Esophagus (tissue), 2 donors: ENCODE measurements around the gene JUP. TPM values are rescaled to one million over a fixed set of nuclear protein-coding genes. Genes with fewer than 3 reads are reported as not detected.
A peak's percentile ranks its signal among the peaks of the same experiment; 100 is the strongest.

ENCODE experiments used
- H3K27ac ChIP-seq, 2 donors: one replicate each; pipeline ENCODE4 v1.5.1; 2013; ENCODE audit warnings: low read depth in 2 of 2, mild to moderate bottlenecking in 2 of 2, inconsistent platforms in 1 of 2, low read length in 1 of 2, moderate library complexity in 1 of 2
- H3K27me3 ChIP-seq, 2 donors: one replicate each; pipeline ENCODE4 v1.6.1; 2013; ENCODE audit warnings: low read length in 2 of 2, control low read depth in 1 of 2, mild to moderate bottlenecking in 1 of 2; ENCODE audit not compliant: insufficient read depth in 2 of 2, control insufficient read depth in 1 of 2
- H3K36me3 ChIP-seq, 2 donors: one replicate each; pipeline ENCODE4 v1.6.1; 2013; ENCODE audit warnings: low read length in 1 of 2; ENCODE audit not compliant: control insufficient read depth in 2 of 2, insufficient read depth in 2 of 2
- H3K4me1 ChIP-seq, 2 donors: one replicate each; pipeline ENCODE4 v1.6.1; 2013; ENCODE audit warnings: low read length in 1 of 2; ENCODE audit not compliant: control insufficient read depth in 2 of 2, insufficient read depth in 2 of 2
- H3K4me3 ChIP-seq, 2 donors: one replicate each; pipeline ENCODE4 v1.5.1; 2013; ENCODE audit warnings: low read length in 2 of 2, mild to moderate bottlenecking in 2 of 2, low read depth in 1 of 2, moderate library complexity in 1 of 2
- H3K9me3 ChIP-seq, 2 donors: one replicate each; pipeline ENCODE4 v1.6.1; 2013; ENCODE audit warnings: mild to moderate bottlenecking in 2 of 2, low read depth in 1 of 2, low read length in 1 of 2, moderate library complexity in 1 of 2; ENCODE audit not compliant: control insufficient read depth in 2 of 2, insufficient read depth in 1 of 2
- WGBS, 2 donors: extraction: QIAGEN DNeasy Blood & Tissue Kit; methylation state at CpG; one replicate each; pipeline ENCODE4 v1.1.7; 2013; 5-methylcytosine and 5-hydroxymethylcytosine counted together
- polyA plus RNA-seq, 2 donors: library from polyadenylated mRNA; stranded (reverse); fragments of 200-250 nt; gene quantifications; one replicate each; pipeline ENCODE4 v1.2.3, GENCODE V29; 2013
- donor health status: healthy with polysubstance abuse.
- donor health status: Bipolar disorder and iron deficiency.

JUP gene
- polyA plus RNA-seq, 2 donors = 445 to 752 TPM

DNA sequence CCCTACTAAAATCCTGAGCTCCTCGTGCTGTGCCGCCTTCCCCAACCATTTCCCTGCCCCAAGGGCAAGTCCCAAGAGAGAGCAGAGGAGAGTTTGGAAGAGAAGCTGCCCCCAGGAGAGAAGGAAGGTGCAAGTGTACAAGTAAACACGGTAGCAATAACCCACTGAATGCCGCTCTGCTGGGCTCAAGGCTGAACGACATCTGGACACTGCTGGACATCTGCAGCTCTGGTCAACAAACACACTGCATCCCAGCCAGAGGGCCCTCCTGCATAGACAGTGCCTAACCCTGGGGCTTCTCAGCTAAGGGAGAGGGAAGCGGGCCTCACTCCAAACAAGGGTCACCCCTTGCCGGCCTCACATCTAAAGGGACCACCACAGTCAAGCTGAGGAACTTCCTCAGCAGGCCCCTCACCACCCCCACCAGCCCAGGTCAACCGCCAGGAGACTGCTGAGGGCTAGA lies 12.7 kb downstream of the JUP start:
- Histone ChIP-seq H3K27me3 (no peaks in the 10 kb centered on the region), H3K27ac (peak overlapping the region; percentile 96 to 99), H3K36me3 (peaks cover 0 to 41% of the 10 kb centered on the region in 2 donors), H3K9me3 (no peaks in the 10 kb centered on the region), H3K4me1 (peaks cover 15 to 51% of the 10 kb centered on the region in 2 donors), H3K4me3 (peak overlapping the region; percentile 12 to 14)
- WGBS, 2 donors = 43 to 45% methylated on average over 8 of the region's 8 CpGs

DNA sequence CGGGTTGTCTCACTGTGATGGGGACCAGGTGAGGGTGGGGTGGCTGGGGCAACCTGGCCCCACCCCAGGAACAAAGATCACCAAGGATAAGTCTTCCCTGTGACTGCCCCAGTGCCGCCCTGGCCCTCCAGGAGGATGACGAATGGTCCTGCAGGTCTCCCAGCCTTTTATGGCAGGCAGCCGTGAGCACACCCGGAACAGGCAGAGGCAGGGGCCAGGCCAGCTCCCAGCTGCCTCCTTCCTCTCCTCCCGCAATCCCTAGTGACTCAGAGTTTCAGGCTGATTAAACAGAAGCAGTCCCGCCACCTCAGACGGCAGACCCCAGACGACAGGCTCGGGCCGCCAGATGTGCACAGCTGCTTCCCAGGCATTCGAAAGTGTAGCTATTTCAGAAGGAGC lies 13.3 kb downstream of the JUP start:
- 20 to 22% methylated on average over 12 of the region's 12 CpGs for WGBS, 2 donors
- Histone ChIP-seq H3K36me3 (peaks cover 0 to 44% of the 10 kb centered on the region in 2 donors), H3K4me3 (peak overlapping the region in 1 of 2 donors; percentile 14), H3K4me1 (peaks cover 15 to 51% of the 10 kb centered on the region in 2 donors), H3K9me3 (no peaks in the 10 kb centered on the region), H3K27me3 (no peaks in the 10 kb centered on the region), H3K27ac (peak overlapping the region; percentile 96 to 99)

DNA sequence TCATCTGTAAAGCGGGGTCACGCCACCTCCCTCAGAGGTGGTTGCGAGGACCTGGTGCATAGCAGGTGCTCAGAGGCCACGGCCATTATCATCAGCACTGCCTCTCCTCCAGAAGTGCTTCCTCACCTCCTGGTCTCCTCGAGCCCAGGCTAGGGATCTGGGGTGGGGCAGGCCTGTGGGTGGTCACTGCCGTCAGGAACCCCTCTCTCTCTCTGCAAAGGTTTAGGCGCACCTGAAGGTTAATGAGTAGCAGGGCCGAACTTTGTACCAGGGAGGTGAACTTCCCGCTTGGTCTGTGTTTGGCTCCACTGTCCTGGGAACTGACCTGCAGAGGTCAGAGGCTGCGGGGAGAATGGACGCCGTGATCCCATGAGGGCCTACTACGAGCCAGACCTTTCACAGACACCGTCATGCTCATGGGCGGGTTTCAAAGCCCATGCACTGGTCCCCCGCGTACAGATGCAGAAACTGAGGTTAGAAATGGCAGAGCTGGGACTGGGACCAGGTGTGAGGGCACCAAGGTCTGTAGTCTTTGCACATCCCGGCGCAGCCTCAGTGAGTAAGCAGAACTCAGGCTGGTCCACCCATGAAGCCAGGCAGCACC lies 13.8 kb downstream of the JUP start:
- H3K4me1 ChIP-seq = peaks cover 15 to 46% of the 10 kb centered on the region in 2 donors
- H3K27ac ChIP-seq = peak overlapping the region; percentile 96 to 99
- peak overlapping the region in 1 of 2 donors; percentile 12 for H3K4me3 ChIP-seq
- no peaks in the 10 kb centered on the region for H3K9me3 ChIP-seq
- H3K27me3 ChIP-seq = no peaks in the 10 kb centered on the region
- WGBS, 2 donors = 56 to 61% methylated on average over 19 of the region's 19 CpGs
- peaks cover 2 to 47% of the 10 kb centered on the region in 2 donors for H3K36me3 ChIP-seq

DNA sequence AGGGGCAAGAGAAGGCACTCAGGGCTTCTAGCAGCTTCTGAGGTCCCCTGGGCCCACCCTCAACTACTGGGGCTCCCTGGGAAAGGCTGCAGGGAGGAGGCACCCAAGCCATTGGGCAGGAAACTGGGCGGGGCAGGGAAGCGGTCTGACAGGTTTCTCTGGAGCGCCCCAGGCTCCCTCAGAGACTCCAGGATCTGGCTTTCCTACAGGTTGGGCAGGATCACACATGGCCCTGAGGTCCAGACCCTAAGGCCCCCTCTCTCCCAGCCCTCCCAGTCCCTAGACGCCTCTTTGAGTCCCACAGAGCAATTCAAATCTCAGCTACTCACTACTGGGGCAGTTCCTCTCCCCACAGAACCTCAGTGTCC lies 14.3 kb downstream of the JUP start:
- H3K36me3 ChIP-seq = peaks cover 3 to 51% of the 10 kb centered on the region in 2 donors
- H3K4me1 ChIP-seq = peaks cover 15 to 42% of the 10 kb centered on the region in 2 donors
- H3K9me3 ChIP-seq = no peaks in the 10 kb centered on the region
- H3K27ac ChIP-seq = peak overlapping the region; percentile 96 to 99
- peak overlapping the region; percentile 1 to 19 for H3K4me3 ChIP-seq
- no peaks in the 10 kb centered on the region for H3K27me3 ChIP-seq
- 37 to 49% methylated on average over 4 of the region's 4 CpGs for whole genome bisulfite sequencing, 2 donors

DNA sequence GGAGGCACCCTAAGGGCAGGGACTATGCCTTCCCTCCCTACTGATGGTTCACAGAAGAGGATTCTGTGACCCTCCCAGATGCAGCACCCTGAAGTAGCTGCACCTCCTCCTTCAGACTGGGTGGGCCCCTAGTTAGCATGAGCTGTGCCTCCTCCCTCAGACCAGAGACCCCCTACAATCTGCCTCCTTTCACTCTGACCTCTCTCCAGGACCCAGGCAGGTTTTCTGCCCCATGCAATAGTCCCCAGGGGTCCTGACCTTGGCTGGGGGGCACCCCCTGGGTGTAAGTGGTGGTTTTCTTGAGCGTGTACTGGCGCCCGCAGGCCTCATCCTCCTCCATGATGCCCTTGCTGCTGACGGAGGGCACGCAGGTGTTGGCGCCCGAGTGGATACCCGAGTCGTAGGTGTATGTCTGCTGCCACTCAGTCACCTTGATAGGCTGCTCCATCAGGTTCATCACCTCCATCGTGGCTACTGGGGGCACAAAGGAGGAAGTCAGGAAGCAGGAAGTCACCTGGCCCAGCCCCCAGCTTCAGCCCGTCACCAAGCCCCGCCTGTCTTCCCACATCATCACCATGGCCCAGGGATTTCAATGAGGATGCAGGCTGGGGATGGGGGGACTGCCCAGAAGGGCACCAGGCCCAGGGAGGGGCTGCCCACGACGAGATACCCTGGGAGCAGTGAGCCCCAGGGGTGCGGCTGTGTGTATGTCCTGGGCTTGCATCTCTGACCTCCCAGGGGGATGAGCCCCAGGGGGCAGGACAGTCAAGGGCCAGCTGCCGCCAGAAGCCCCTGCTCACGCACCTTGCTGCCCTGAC lies 14.9 kb downstream of the JUP start:
- 68% methylated on average over 17 of the region's 17 CpGs for WGBS, 2 donors
- Histone ChIP-seq H3K27ac (peak overlapping the region; percentile 86 to 99), H3K36me3 (peaks cover 3 to 49% of the 10 kb centered on the region in 2 donors)

DNA sequence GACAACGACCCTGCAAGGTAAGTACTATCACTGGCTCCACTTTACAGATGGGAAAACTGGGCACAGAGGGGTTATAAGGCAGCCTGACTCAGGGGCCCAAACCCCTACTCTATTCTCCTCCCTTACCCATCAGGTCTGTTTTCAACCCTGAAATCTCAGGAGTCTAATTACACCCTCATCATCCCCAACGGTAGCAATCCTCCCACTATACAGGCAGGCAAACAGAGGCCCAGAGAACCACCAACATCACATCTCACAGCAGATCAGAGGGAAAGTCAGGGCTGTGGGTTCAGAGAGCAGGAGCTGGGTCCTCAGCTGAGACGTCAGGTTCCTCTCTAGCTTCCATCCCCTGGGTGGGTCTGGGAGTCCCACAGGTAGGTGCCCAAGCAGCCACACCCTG lies 16.5 kb downstream of the JUP start:
- Histone ChIP-seq H3K4me3 (no peak overlapping the region), H3K27me3 (no peaks in the 10 kb centered on the region), H3K27ac (peak overlapping the region; percentile 39 to 74), H3K36me3 (peaks cover 3 to 54% of the 10 kb centered on the region in 2 donors), H3K4me1 (peaks cover 5 to 27% of the 10 kb centered on the region in 2 donors), H3K9me3 (no peaks in the 10 kb centered on the region)
- WGBS, 2 donors = 48 to 50% methylated on average over 3 of the region's 3 CpGs

More for the DNA sequence above, 14.9 kb downstream of the JUP start:
- Histone ChIP-seq H3K4me3 (peak overlapping the region; percentile 1 to 19), H3K4me1 (peaks cover 12 to 39% of the 10 kb centered on the region in 2 donors), H3K27me3 (no peaks in the 10 kb centered on the region), H3K9me3 (no peaks in the 10 kb centered on the region)

DNA sequence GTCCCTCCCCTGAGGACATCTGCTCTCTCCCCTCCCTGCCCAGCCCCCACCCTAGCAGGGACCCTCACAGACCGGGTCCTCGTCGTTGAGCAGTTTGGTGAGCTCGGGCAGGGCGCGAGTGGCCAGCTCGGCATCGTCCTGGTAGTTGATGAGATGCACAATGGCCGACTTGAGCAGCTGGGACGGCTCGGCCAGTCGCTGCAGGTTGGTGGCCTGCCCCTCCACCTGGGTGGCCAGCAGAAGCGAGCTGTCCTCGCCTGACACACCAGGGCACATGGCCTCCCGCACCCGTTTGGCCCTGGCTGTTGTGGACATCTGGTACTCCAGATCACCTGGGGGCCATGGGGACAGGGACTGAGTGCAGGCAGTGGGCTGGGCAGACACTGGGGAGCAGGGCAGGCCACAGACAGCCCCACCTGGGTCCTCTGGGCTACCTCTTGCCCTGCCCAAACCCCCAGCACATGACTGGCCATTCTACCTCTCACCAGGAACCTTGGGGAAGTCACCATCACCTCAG lies 17.1 kb downstream of the JUP start:
- Histone ChIP-seq H3K27ac (peak overlapping the region; percentile 39 to 50), H3K27me3 (no peaks in the 10 kb centered on the region)

DNA sequence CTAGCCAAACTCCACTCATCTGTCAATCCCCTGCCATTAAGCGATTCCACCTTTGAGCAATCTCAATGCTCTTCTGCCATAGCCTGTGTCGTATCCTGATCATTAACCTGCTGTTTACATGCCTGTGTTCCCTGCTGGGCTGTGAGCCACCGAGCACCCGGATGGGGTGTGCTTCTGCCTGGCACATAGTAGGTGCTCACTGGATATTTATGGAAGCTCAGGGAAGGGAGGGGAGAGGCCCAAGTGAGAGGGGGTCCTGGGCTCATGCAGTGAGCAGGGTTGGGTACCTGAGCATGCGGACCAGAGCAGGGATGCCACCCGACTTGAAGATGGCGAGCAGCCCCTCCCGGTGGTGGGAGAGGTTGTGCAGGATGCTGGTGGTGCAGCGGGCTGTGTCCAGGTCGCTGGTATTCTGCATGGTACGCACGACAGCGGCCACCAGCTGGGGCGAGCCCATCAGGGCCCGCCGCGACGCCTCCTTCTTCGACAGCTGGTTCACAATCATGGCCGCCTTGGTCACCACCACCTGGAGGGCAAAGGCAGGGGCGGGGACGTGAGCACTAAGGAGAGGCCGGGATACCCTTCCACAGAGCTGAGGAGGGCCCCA lies 17.7 kb downstream of the JUP start:
- no peaks in the 10 kb centered on the region for H3K9me3 ChIP-seq
- no peak overlapping the region for H3K27ac ChIP-seq
- H3K4me3 ChIP-seq = no peak overlapping the region
- H3K4me1 ChIP-seq = peaks cover 5 to 23% of the 10 kb centered on the region in 2 donors
- peaks cover 3 to 63% of the 10 kb centered on the region in 2 donors for H3K36me3 ChIP-seq
- 90 to 93% methylated on average over 23 of the region's 23 CpGs for WGBS, 2 donors
- no peaks in the 10 kb centered on the region for H3K27me3 ChIP-seq

More for the DNA sequence above, 17.1 kb downstream of the JUP start:
- Histone ChIP-seq H3K4me3 (no peak overlapping the region), H3K9me3 (no peaks in the 10 kb centered on the region), H3K36me3 (peaks cover 3 to 59% of the 10 kb centered on the region in 2 donors), H3K4me1 (peaks cover 5 to 24% of the 10 kb centered on the region in 2 donors)
- WGBS, 2 donors = 85 to 86% methylated on average over 16 of the region's 16 CpGs

DNA sequence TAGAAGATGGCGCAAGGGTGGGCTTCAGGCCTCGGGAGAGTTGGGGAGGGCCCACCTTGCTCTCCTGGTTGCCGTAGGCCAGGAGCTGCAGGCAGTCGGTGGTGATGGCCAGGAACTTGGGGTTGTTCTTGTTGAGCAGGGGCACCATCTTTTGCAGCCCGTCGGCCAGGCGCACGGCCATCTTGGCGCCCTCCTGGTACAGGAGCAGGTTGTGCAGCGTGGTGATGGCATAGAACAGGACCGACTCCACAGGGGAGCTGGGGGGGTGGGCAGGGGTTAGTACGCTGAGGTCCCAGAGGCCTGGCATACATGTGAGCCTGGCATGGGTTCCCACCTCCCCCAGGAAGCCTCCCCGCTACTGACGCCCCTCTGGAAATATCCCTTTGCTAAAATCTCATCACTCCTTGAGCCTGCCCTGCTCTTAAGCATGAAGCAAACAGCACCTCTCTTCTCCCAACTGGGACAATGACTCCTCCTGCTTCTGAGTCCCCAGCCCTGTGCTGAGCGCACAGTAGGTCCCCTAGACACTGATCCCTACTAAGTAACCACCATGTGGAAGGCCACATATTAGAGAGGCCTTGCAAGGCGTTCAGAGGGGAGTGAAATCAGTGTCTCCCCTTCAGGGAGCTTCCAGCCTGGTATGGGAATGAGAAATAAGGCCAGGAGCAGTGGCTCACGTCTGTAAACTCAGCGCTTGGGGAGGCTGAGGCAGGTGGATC lies 19.0 kb downstream of the JUP start:
- Histone ChIP-seq H3K36me3 (peaks cover 7 to 72% of the 10 kb centered on the region in 2 donors), H3K4me1 (peaks cover under 1 to 15% of the 10 kb centered on the region in 2 donors), H3K27me3 (no peaks in the 10 kb centered on the region), H3K27ac (no peak overlapping the region), H3K4me3 (no peak overlapping the region), H3K9me3 (no peaks in the 10 kb centered on the region)
- 91 to 93% methylated on average over 17 to 18 of the region's 18 CpGs for WGBS, 2 donors
